CD4-positive, alpha-beta T cell treated with Interleukin-12 subunit alpha and Interleukin-12 subunit beta, for 1 hour (primary cell): ENCODE results near the gene SLC25A43.
"Not testable (repeated sequence)": the region's sequence is repeated elsewhere in the genome, so short reads cannot be mapped to it uniquely, and the experiment has no call there.

ENCODE experiments used
- DNase-seq: peaks from one replicate; pipeline ENCODE4 v3.0.0-alpha.2; 2020

The SLC25A43 gene

DNA sequence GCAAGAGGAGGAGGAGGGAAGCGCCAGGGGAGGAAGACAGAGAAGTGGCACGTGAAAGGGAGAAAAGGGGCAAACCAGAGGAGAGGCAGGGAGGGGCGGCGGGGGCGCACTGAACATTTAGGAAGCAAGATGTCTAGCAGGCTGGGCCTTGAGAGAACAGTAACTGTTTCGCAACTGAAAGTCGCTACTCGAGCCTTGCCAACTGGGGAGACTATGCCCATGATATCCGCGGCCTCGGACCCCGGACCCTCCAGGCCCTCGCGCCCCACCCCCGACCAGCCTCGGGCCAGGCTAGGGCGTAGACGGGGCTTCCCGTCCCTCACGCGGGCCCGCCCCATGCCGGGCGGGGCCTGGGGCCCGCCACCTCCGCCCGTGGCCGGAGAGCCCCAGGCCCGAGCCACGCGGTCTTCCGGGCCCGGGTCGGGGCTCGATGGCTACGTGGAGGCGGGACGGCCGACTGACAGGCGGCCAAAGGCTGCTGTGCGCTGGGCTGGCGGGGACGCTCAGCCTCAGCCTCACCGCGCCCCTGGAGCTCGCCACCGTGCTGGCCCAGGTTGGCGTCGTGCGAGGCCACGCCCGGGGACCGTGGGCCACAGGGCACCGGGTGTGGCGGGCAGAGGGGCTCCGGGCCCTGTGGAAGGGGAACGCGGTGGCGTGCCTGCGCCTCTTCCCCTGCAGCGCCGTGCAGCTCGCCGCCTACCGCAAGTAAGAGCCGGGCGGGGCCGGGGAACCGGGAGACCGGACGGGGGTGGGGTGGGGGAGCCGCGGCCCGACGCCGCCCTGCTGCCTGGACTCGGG, at the start of gene SLC25A43:
Gene SLC25A43, plus strand, starts transcription at position 363 of the 798 bp plus-strand sequence. Its CDS starts 68 bp downstream, at position 431.
- peak; percentile 29 for DNase-seq

- no peak for DNase-seq
Observed at GRCh38 chrX:119359618-119360382, 39.3 kb upstream of the SLC25A43 start.

DNA sequence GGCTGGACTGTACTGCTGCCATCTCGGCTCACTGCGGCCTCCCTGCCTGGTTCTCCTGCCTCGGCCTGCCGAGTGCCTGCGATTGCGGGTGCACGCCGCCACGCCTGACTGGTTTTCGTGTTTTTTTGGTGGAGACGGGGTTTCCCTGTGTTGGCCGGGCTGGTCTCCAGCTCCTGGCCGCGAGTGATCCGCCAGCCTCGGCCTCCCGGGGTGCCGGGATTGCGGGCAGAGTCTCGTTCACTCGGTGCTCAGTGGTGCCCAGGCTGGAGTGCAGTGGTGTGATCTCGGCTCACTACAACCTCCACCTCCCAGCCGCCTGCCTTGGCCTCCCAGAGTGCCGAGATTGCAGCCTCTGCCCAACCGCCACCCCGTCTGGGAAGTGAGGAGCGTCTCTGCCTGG, 37.7 kb upstream of the SLC25A43 start:
- DNase-seq = not testable (repeated sequence)

- DNase-seq = not testable (repeated sequence)
Observed at GRCh38 chrX:119362074-119362473, 37.1 kb upstream of the SLC25A43 start.

DNA sequence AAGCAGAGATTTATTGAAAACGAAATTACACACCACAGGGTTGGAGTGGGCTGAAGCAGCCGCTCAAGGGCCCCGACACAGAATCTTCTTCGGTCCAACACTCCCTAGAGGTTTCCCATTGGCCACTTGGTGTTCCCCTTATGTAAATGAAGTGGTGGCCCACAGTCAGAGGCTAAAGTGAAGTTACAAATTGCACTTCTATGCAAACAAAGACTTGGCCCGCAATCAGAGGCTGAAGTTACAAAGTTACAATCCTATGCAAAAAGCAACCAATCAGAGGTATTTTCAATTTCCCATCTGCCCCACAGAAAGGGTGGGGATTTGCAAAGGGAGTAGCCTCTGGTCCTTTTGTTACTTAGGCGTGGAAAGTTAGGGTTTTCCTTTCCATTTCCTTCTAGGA, 35.7 kb upstream of the SLC25A43 start:
- DNase-seq = no peak

DNA sequence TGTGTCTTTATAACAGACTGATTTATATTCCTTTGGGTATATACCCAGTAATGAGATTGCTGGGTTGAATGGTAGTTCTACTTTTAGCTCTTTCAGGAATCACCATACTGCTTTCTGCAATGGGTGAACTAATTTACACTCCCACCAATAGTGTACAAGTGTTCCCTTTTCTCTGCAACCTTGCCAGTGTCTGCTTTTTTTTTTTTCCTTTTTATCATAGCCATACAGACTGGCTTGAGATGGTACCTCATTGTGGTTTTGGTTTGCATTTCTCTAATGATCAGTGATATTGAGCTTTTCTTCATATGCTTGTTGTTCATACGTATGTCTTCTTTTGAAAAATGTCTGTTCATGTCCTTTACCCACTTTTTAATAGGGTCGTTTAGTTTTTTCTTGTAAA, 27.3 kb upstream of the SLC25A43 start:
- not testable (repeated sequence) for DNase-seq

DNA sequence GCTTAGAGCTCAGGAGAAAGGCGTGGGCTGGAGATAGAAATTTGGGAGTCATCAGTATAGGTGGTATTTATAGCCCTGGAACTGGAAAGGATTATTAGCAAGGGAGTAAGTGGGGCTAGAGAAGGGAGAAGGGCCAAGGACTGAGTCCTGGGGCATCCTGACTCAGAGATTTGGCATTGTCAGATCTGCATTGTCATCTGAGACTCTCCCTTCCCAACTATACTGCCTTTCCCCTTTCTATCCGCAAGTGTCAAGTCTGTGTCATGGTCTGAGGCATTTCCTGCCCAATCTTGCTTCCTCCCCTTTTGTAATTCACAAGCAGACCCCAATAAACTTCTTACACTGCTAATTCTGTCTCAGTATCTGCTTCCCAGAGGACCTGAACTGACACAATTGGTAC, 24.4 kb upstream of the SLC25A43 start:
- DNase-seq = no peak

DNA sequence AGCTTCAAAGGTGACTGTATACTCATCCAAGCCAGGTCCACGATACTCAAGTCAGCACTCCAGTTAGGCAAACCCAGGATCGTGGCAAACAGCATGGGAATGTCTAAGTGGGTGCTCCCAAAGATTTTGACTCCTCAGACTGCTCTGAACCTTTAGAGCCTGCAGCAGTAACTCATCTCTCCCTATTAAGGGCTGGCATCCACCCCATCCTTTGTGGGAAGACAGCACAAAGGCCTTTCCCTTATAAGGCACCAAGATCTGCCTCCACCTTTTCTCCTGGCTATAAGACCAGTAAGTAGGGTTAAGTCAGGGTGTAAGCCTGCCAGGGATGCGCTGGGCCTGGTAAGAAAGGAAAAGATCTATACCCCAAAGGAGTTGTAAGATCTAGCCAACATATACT, 23.6 kb upstream of the SLC25A43 start:
- DNase-seq = no peak

DNA sequence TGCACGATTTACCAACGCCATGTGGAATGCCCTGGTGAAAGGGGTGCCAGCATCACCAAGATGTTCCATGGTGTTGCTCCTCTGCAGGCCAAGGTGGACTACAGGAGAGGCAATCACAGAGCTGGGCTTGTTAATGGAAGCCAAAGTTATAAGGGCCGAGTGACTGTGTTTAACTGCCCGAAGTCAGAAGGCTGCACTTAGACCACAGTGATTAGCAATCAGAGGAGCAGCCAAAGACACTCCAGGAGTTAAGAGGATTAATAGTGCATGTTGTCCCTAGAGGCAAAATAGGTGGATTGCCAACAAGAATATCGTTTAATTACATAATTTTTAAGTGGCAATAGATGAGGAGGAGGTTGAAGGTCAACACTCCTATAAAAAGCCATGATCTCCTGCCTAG, 22.8 kb upstream of the SLC25A43 start:
- DNase-seq = no peak

GRCh38 chrX:119381349-119381944, 17.7 kb upstream of the SLC25A43 start:
- no peak for DNase-seq

DNA sequence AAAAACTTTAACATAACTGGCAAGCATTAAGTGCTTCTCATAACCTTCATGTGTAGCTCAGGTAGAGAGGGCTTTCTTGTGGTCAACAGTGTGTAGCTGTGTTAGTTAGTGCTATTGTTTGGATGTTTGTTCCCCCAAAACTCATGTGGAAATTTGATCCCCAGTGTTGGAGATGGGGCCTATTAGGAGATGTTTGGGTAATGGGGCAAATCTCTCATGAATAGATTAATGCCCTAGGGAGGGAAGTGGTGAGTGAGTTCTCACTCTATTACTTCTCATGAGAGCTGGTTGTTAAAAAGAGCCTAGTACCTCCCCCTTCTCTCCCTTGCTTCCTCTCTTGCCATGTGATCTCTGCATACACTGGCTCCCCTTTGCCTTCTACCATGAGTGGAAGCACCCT, 16.5 kb upstream of the SLC25A43 start:
- DNase-seq = no peak

- DNase-seq = not testable (repeated sequence)
Observed at GRCh38 chrX:119386685-119387084, 12.5 kb upstream of the SLC25A43 start.

DNA sequence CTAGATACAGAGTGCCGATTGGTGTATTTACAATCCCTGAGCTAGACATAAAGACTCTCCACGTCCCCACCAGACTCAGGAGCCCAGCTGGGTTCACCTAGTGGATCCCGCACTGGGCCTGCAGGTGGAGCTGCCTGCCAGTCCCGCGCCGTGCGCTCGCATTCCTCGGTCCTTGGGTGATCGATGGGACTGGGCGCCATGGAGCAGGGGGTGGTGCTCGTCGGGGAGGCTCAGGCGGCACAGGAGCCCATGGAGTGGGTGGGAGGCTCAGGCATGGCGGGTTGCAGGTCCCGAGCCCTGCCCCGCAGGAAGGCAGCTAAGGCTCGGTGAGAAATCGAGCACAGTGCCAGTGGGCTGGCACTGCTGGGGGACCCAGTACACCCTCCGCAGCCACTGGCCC, 11.7 kb upstream of the SLC25A43 start:
- DNase-seq = not testable (repeated sequence)

- DNase-seq = no peak
Observed at GRCh38 chrX:119389214-119389613, 9.9 kb upstream of the SLC25A43 start.

GRCh38 chrX:119389871-119390501, 9.2 kb upstream of the SLC25A43 start:
- DNase-seq = no peak

- DNase-seq = peak; percentile 5
Observed at GRCh38 chrX:119391279-119391678, 7.9 kb upstream of the SLC25A43 start.

DNA sequence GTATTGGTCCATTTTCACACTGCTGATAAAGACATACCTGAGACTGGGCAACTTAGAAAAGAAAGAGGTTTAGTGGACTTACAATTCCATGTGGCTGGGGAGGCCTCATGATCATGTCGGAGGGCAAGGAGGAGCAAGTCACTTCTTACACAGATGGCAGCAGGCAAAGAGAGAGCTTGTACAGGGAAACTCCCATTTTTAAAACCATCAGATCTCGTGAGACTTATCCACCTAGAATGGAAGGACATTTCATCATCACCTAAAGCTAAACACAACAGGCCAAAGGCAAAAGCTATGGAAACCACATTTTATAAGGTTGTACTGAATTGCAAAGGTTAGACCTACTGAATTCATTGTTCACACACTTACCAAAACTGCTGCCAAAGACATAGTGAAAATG, 6.0 kb upstream of the SLC25A43 start:
- DNase-seq = no peak

- no peak for DNase-seq
Observed at GRCh38 chrX:119398587-119398973, 556 bp upstream of the SLC25A43 start.

- no peak for DNase-seq
Observed at GRCh38 chrX:119399772-119400101, 601 bp downstream of the SLC25A43 start.

DNA sequence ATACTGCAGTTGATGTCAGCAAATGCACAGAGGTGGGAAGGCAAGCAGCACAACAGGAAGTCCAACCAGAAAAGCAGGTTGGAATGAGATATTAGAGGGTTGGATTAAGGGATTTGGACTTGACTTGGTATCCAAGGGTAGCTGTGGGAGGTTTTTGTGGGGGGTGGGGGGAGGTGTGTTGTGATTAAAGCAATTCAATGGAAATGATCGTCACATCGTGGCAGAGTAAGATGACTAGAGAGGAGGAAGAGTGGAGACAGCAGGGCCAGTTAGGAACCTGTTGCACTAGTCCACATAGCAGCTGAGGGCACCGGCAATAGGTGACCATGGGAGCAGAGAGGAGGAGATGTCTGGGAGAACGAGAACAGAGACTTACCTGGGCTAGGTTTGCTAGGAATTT, 2.4 kb downstream of the SLC25A43 start:
- no peak for DNase-seq

- DNase-seq = no peak
Observed at GRCh38 chrX:119402588-119402987, 3.5 kb downstream of the SLC25A43 start.

DNA sequence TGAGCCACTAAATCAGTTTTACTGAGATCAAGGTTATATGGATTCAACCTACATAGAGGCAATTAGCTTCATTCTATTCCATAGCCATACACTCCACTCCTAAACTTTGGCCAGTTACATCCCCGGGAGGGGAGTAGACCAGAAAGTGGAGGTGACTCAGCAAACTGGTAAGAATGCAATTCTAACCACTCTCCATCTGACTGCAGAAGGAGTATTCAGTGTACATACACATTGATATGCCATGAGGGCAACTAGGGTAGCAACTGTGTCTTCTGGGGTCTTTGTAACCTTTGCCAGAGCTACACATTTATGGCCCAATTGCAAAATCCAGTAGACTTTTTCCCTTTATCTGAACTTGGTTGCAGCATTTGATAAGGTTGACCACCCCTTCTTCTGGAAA, 7.6 kb downstream of the SLC25A43 start:
- no peak for DNase-seq

DNA sequence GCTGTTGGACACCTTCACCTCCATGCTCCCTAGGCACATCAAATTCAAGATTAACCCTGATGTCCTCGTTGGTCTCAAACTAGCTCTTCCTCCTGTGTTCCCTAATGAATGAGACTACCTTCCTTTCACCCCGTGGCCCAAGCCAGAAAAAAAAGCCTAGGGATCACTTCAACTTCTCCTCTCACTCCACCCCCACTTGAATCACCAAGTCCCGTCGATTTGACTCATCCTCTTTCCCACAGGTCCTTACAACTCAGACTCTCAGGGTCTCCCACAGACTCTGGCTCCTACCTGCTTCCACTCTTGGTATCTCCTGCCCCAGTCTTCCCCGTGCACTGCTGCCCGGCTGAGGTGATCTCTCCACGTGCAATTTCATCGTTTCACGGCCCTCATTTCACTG, 8.5 kb downstream of the SLC25A43 start:
- no peak for DNase-seq
